T-helper 22 cell (primary cell): ENCODE measurements around the gene RBM38.

Source experiments
- DNase-seq: peaks from one replicate; pipeline ENCODE4 v3.0.0-alpha.2; 2020; ENCODE audit warnings: low read depth

The RBM38 gene

GRCh38 chr20:57455386-57455785, 64.2 kb downstream of the RBM38 start:
- DNase-seq, result no peak

GRCh38 chr20:57456116-57456515, 64.9 kb downstream of the RBM38 start:
- DNase-seq, result no peak

GRCh38 chr20:57457243-57458095, 66.3 kb downstream of the RBM38 start:
- DNase-seq, result no peak

- no peak for DNase-seq
Measured at GRCh38 chr20:57458400-57459160, 67.4 kb downstream of the RBM38 start.
